Breast epithelium (tissue), 3 donors: ENCODE results near the gene NOS1AP.

Source experiments
- POLR2A ChIP-seq: fragments of 450-650 bp; IDR thresholded peaks from one replicate; pipeline ENCODE4 v1.6.1; 2016; ENCODE audit warnings: antibody characterized with exemption, mild to moderate bottlenecking, moderate library complexity
- POLR2AphosphoS5 ChIP-seq, 3 donors: sonication (generic); formaldehyde crosslinking; IDR thresholded peaks; one replicate each; pipeline ENCODE4 v1.6.1; 2017; ENCODE audit warnings: antibody characterized with exemption in 3 of 3
- TF ChIP-seq, protein P1 (sequence below), 3 donors: fragments of 450-650 bp; IDR thresholded peaks; one replicate each; pipeline ENCODE4 v1.5.1; 2016 to 2017; ENCODE audit warnings: antibody characterized with exemption in 3 of 3, mild to moderate bottlenecking in 3 of 3, moderate library complexity in 3 of 3

GRCh38 chr1:162026881-162027280 is 42.6 kb upstream of the NOS1AP start:
- no peak for TF ChIP-seq POLR2A
- TF ChIP-seq, protein P1, sequence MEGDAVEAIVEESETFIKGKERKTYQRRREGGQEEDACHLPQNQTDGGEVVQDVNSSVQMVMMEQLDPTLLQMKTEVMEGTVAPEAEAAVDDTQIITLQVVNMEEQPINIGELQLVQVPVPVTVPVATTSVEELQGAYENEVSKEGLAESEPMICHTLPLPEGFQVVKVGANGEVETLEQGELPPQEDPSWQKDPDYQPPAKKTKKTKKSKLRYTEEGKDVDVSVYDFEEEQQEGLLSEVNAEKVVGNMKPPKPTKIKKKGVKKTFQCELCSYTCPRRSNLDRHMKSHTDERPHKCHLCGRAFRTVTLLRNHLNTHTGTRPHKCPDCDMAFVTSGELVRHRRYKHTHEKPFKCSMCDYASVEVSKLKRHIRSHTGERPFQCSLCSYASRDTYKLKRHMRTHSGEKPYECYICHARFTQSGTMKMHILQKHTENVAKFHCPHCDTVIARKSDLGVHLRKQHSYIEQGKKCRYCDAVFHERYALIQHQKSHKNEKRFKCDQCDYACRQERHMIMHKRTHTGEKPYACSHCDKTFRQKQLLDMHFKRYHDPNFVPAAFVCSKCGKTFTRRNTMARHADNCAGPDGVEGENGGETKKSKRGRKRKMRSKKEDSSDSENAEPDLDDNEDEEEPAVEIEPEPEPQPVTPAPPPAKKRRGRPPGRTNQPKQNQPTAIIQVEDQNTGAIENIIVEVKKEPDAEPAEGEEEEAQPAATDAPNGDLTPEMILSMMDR (IDR thresholded peaks at IDR 0.05) = no peak
- no peak for TF ChIP-seq POLR2AphosphoS5 (IDR thresholded peaks at IDR 0.05)
